ENCODE results near the gene PCBP4.

The PCBP4 gene

DNA sequence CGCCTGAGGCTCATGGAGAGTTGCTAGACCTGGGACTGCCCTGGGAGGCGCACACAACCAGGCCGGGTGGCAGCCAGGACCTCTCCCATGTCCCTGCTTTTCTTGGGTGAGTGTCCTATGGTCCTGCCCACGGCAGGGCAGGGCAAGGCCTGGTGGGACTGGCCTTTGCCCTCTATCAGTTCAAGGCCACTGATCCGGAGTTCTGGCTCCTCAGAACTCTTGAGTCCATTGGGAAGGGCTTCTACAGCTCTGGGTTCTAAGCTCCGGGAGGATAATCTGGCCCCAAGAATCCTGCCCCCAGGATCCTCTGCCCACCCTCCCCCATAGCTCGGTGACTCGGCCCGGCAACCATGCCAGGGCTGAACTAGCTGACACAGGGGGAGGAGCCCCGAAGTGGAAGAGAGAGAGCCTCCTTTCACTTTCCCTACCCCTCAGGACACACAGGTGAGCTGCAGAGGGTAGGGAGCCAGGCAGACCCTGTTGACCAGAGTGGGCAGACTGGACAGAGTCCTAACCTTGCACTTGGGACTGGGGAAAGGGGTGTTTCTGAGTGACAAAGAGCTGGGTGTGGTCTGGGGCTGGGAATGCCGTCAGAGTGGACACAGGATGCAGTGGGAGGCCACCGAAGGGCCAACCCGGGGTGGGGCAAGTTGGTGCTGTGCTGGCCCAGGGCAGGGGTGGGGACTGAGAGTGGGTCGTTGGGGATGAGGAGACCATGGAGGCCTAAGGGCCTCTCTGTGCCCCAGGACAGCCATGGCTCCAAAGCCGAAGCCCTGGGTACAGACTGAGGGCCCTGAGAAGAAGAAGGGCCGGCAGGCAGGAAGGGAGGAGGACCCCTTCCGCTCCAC lies 24.4 kb downstream of the PCBP4 start:
- TF ChIP-seq CTCF (conservative IDR thresholded peaks at IDR 0.05; ENCODE audit: low read depth, low read length): no peak
- H3K4me3 ChIP-seq (ENCODE audit: low read depth, low read length): peak overlapping the region; percentile 63
- peak; percentile 41 for DNase-seq (ENCODE audit: low read depth)

DNA sequence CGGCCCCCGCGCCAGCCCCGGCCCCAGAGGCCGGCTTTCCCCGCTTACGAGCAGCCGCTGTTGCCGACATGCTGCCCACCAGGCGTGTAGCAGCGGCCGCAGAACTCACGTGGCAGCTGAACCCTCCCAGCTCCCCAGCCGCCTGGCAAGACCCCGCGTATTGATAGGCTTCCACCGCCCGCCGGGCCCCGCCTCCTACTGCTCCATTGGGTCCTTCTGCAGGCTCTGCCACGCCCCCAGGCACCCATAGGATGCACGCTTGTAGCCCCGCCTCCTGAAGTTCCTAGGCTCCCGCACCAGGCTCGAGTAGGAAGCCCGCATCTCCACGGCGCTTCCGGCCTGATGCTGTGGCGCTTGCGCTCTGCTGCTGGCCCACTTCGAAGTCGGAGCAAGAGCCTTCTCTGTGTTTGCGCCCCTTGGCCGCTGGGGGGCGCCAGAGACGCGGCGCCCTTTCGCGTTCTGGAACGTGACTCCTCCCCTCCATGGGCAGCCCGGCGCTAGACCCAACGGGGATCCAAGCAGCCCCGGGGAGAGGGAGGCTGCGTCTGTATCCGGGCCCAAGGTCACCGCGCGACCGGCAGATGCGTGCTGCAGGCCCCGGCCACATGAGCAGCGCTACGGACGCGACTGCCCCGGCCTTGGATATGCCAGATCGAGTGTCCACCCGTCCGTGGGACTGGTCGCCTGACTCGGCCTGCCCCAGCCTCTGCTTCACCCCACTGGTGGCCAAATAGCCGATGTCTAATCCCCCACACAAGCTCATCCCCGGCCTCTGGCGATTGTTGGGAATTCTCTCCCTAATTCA lies 25.3 kb downstream of the PCBP4 start, which contains the start of the genes PARP3 and RRP9:
Gene PARP3 (plus strand): TSS at position 566 of the 805 bp plus-strand sequence. CDS start 993 bp downstream, outside the sequence.
Gene RRP9 (minus strand): TSS at position 107 of the 805 bp plus-strand sequence. CDS start 37 bp downstream, at position 70.
- peak; percentile 100 for DNase-seq (ENCODE audit: low read depth)
- H3K4me3 ChIP-seq (ENCODE audit: low read depth, low read length): peak within 1 kb of the TSS; percentile 87
- peak; percentile 99 for TF ChIP-seq CTCF (conservative IDR thresholded peaks at IDR 0.05; ENCODE audit: low read depth, low read length)

DNA sequence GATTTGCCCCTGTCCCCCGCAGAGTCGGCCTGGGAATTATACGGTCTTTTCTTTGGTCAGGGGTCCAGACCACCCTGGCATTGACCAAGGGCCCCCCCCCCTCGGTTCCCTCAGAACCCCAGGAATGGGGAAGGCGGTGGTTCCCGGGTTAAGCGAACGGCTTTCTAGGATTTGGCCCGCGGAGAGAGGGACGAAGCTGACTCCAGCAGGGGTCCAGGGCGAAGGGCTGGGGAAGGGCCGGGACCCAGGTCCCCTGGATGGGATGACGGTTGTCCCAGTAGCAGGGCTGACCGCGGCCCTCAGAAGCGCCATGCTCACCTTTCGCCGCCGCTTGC lies 25.8 kb downstream of the PCBP4 start:
- peak overlapping the region; percentile 87 for H3K4me3 ChIP-seq (ENCODE audit: low read depth, low read length)
- DNase-seq (ENCODE audit: low read depth): no peak
- no peak for TF ChIP-seq CTCF (conservative IDR thresholded peaks at IDR 0.05; ENCODE audit: low read depth, low read length)

DNA sequence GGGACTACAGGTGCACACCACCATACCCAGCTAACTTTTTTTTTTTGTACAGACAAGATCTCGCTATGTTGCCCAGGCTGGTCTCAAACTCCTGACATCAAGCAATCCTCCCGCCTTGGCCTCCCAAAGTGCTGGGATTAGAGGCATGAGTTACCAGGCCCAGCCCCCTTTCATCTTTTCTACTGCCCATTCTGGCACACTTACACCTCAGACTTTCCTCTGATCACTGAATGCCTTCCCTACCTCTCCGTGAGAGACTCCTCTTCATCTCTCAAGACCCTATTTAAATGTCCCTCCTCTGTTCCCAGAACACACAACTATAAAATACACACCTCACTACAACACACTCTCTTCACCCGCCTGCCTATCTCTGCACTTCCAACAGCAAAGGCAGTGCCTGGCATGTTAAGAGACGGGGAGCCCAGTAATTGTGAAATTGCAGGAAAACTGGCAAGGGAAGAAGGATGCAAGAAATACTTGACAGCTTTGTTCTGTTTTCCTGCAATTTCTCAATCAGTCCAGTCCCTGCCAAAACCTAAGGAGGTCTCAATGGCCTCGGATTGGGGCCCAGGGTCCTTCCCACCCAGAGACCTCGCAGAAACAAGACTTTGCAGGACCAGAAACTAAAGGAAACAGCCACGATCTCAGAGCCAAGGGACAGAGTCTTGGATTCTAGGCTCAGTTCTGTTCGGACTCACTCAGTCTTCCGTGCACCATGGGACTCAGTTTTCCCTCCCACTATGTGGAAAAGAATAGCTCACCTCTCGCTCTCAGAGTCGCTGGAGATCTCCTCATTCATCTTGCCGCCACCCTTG lies 26.4 kb downstream of the PCBP4 start:
- no peak for TF ChIP-seq CTCF (conservative IDR thresholded peaks at IDR 0.05; ENCODE audit: low read depth, low read length)
- H3K4me3 ChIP-seq (ENCODE audit: low read depth, low read length): peak overlapping the region; percentile 87
- peak; percentile 21 for DNase-seq (ENCODE audit: low read depth)

DNA sequence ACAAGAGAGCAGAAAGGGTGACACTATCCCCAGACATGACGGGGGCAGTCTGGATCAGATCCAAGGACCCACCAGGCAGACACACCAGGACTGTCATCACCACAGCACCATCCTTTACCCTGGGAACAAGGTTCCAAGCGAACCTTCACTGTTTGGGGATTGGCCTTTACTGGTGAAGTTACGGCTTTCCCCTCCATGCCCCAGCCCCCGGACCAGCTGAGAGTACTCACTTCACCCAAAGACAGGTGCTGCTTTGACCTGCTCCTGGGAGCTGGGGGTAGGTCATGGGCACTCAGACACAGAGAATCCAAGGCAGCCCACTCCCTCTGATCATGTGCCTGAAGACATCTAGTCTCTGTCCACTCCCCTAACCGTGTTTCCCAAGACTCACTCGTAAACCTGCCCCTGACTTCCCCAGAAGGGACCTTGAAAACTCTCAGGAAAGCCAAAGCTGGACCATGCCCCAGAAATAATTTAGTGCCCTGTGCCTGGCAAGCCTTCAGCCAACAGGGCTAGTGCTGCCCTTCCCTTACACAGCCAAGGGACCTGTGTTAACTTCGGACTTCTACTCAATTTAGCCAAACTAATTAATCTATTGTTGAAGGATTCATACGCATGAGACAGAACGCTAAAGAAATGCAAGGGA lies 28.4 kb downstream of the PCBP4 start:
- TF ChIP-seq CTCF (conservative IDR thresholded peaks at IDR 0.05; ENCODE audit: low read depth, low read length): no peak
- no peak overlapping the region for H3K4me3 ChIP-seq (ENCODE audit: low read depth, low read length)
- DNase-seq (ENCODE audit: low read depth): no peak

Data from choroid plexus epithelial cell (primary cell).